ENCODE measurements around the gene ZNF559.
"Not testable (repeated sequence)": the region's sequence is repeated elsewhere in the genome, so short reads cannot be mapped to it uniquely, and the experiment has no call there.

Gene ZNF559

DNA sequence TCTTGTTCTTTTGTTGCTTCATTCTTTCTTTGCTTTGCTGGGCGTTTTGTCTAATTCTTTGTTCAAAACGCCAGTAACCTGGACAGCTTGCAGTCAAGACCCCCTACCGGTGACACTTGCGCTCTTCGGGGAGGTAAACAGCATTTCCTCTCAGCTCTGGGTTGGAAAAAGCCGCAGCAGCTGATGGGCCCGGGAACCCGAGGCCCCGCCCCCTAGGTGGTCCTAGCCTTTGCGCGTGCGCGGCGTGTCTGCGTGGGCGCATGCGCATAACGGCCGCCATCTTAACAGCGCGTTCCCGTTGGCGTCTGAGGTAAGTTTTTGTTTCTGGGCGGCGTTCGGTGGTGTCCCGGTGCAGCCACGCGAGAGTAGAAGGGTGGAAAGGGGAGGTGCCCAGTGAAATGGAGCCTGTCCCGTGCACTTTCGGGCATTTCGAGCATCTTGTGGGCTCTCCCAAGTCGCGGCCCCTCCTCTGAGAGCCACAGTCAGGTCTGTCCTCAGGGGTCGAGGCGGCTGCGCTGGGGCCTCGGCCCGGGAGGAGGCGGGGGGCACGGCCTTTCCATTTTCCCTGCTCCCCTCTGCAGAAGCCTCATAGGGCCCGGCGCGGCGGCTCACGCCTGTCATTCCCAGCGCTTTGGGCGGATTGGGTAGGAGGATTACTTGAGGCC, at the start of gene ZNF559:
TSS of gene ZNF559 (plus strand) at position 261 of the 665 bp plus-strand sequence. CDS start 14,371 bp downstream, outside the sequence.
- DNase-seq = peak; percentile 96

DNA sequence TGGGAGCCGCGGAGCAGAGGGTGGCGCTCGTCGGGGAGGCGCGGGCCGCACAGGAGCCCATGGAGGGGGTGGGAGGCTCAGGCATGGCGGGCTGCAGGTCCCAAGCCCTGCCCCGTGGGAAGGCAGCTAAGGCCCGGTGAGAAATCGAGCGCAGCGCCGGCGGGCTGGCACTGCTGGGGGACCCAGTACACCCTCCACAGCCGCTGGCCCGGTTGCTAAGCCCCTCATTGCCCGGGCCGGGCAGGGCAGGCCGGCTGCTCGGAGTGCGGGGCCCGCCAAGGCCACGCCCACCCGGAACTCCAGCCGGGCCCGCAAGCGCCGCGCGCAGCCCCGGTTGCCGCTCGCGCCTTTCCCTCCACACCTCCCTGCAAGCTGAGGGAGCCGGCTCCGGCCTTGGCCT, 40.5 kb upstream of the ZNF559 start:
- DNase-seq = not testable (repeated sequence)

DNA sequence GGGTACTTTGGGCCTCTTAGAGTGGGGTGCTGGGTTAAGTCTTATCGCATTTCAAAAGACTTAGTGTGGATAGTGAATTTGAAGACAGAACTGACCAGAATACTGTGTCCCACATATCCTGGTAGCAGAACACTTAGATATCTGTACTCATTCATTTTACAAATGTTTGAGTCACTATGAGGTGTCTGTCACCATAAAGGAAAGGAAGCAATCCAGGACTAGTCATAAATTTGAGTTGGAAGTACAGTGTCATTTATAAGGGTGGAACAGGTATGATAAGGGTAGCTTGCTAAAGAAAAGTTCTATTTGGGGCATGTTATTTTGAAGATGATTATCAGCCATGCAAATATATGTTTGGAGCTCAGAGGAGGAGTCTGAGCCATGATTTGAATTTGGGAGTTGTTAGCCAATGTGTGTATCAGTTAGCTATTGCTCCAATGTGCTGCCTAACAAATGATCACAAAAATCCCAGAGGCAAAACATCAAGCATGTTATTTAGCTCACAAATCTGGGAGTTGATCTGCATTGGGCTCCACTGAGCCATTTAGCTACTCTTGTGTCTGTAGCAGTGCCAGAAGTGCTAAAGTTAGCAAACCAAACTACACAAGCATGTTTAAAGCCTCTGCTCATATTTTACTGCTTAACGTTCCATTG, 34.6 kb upstream of the ZNF559 start:
- no peak for DNase-seq

DNA sequence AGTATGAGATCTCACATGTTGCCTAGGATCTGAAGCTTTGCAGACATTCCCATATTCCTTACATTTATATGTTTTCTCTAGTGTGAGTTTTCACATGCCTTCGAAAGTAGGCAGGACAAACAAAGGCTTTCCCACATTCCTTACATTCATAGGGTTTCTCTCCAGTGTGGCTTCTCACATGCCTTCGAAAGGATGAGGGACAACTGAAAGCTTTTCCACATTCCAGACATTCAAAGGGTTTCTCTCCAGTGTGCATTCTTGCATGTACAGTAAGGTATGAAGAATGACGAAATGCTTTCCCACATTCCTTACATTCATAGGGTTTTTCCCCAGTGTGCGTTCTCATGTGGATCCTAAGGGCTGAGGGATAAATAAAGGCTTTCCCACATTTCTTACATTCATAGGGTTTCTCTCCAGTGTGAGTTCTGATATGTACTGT, 28.5 kb upstream of the ZNF559 start:
- DNase-seq = no peak

DNA sequence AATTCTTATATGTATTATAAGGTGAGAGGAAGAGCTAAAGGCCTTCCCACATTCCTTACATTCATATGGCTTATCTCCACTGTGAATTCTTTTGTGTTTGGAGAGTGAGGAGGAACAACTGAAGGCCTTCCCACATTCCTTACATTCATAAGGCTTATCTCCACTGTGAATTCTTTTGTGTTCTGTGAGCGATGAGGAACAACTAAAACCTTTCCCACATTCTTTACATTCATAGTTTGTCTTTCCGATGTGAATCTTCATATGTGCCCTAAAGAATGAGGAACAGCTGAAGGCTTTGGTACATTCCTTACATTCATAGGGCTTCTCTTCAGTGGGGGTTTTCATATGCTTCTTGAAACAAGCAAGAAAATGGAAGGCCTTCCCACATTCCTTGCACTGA, 27.6 kb upstream of the ZNF559 start:
- DNase-seq = no peak

DNA sequence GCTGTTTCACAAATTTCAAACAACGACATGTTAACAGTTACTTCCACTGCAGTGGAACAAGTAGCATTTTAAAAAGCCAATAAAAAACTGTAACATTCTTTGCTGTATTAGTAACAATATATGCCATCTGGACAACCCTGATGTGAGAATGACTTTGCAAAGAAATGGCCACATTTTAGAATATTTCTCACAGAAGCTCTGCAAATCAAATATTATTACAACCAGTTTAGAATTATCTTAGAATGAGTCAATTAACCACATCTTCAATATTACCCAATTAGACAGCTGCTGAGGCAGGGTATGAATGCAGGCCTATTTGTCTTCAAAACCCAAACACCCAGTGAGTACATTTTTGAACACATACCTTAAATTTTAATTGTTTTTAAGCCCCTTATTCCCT, 17.5 kb upstream of the ZNF559 start:
- DNase-seq = no peak

DNA sequence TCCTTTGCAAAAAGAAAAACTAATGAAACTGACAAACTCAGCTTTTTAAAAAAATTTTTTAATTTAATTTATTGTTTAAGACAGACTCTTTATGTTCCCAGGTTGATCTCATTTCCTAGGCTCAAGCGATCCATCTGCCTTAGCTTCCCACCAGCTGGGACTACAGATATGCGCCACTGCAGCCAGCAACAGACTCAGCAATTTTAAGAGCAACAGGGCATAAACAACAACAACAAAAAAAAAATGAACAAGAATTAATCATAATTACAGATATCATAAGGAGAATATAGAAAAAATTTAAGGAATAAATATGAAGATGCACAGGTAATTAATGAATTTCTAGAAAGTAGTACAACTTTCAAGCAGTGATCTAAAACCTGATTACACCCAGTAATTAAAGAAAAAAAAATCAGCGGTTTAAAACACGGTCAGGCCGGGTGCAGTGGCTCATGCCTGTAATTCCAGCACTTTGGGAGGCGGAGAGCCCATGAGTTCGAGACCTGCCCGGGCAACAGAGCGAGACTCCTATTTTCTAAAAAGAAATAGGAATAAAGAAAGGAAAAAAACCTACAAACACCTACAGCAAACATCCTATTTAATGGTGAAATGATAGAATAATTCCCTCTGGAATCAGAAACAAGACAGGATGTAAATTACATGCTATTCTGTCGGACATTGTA, 15.7 kb upstream of the ZNF559 start:
- DNase-seq = no peak

DNA sequence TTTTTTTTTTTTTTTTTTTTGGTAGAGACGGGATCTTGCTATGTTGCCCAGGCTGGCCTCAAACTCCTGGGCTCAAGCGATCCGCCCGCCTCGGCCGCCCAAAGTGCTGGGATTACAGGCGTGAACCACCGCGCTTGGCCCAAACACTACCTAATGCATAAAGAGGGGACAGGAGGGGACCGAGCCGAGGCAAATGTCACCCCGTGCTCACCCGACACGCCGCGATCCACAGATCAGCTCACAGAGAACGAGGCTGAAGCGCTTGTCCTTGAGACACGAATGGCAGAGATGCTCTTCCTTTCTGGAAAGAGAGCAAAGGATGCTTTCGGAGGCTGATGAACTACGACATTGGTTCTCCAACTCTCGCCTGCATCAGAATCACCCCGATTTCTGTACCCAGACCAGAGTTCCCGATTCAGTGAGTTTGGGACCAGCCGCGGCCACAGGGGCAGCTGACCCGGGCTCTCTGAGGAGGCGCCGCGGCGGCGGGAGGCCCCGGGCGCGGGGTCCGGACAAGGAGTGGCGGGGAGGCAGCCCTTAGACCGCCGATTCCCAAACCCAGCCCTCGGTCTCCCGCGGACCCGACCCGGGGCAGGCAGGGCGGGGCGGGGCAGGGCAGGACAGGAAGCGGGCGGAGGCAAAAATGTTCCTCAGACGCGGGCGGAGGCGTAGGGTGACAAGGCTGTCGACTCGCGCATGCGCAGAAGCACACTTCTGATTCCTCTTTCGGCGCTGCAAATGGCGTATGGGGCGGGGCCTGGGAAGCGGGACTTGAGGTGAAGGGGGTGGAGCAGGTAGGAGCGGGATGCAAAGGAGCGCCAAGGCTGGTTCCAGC, 14.6 kb upstream of the ZNF559 start, which contains the start of gene ZNF699:
TSS of gene ZNF699 (minus strand) at position 700 of the 835 bp plus-strand sequence. CDS start 4,719 bp downstream, outside the sequence.
- DNase-seq = peak; percentile 99

DNA sequence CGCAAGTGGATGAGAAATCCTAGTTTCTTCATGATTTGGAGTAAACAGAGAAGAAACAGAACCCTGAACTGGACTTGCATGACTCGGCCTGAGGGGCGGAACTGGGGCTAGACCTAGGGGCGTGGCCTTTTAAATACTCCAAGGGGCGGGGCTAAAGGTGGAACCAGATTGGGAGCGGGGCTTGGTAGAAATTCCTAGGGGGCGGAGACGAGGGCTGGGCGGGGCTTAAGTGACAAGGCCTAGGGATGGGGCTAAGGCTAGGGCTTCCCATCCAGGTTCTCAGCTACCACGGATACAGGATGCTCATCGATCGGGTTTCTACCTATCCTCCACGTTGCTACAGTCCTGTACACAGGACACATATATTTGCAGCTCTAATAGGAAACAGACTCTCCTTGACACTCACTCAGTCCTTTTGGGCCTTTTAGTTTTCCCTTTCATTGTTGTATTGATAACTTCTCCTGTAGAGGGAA, 14.0 kb upstream of the ZNF559 start:
- peak; percentile 95 for DNase-seq

DNA sequence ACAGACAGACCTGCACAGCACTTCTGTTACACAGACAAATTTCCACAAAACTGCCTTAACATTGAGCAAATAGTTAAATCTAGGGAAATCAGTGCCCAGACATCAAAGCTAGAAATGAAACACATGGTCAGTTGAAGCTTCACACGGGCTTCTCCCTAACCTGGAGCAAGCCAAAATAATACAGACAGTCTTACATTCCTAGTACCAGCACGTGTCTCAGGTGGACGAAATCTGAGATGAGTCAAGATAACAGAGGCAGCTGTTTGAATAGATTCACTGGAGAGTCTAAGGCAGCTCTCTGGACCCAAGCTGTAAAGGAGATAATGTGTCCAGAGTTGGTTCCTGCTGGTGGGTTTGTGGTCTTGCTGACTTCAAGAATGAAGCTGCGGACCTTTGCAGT, 10.2 kb upstream of the ZNF559 start:
- no peak for DNase-seq

DNA sequence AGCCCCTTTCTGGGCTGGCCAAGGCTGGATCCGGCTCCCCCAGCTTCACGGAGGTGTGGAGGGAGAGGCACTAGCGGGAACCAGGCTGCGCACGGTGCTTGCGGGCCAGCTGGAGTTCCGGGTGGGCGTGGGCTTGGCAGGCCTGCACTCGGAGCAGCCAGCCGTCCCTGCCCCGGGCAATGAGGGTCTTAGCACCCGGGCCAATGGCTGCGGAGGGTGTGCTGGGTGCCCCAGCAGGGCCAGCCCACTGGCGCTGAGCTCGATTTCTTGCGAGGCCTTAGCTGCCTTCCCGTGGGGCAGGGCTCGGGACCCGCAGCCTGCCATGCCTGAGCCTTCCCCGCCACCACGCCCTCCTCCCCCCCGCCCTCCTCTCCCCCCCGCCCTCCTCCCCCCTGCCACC, 2.6 kb upstream of the ZNF559 start:
- no peak for DNase-seq

DNA sequence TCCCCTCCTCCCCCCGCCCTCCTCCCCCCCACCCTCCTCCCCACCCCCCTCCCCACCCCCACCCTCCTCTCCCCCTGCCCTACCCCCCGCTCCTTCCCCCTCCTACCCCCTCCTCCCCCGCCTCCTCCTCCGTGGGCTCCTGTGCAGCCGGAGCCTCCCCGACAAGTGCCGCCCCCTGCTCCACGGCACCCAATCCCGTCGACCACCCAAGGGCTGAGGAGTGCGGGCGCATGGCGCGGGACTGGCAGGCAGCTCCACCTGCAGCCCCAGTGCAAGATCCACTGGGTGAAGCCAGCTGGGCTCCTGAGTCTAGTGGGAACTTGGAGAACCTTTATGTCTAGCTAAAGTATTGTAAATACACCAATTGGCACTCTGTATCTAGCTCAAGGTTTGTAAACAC, 2.2 kb upstream of the ZNF559 start:
- not testable (repeated sequence) for DNase-seq

DNA sequence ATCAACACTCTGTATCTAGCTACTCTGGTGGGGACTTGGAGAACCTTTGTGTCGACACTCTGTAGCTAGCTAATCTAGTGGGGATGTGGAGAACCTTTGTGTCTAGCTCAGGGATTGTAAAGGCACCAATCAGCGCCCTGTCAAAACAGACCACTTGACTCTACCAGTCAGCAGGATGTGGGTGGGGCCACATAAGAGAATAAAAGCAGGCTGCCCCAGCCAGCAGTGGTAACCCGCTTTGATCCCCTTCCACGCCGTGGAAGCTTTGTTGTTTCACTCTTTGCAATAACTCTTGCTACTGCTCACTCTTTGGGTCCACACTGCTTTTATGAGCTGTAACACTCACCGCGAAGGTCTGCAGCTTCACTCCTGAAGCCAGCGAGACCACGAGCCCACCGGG, 1.8 kb upstream of the ZNF559 start:
- DNase-seq = not testable (repeated sequence)

DNA sequence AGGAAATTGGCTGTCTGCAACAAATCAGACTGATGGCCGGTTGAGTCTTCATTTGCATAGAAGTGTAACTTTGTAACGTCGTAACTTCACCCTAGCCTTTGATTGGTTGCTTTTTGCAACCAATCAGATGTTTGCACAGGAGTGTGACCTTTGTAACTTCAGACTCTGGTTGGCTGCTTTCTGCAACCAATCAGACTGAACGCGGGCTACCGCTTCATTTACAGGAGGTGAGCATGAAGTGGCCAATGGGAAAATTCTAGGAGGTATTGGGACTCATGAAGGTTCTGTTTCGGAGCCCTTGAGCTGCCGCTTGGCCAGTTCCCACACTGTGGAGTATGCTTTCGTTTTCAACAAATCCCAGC, 441 bp upstream of the ZNF559 start:
- peak; percentile 70 for DNase-seq

DNA sequence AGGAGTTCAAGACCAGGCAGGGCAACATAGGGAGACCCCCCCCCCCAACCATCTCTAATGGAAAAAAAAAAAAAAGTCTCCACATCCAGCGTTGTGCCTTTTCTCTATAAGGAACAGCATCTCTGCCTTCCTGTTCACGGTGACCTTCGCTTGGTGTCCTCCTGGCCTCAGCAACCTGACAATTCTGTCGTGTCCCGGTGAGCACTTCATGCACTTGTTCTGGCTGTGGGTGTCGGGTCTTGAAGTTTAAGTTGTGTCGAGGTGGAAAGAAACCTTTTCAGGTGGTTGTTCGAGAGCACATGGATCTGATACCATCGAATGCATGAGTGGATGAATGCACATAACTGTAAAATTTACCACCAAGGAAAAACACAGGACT, 594 bp downstream of the ZNF559 start:
- peak; percentile 10 for DNase-seq

DNA sequence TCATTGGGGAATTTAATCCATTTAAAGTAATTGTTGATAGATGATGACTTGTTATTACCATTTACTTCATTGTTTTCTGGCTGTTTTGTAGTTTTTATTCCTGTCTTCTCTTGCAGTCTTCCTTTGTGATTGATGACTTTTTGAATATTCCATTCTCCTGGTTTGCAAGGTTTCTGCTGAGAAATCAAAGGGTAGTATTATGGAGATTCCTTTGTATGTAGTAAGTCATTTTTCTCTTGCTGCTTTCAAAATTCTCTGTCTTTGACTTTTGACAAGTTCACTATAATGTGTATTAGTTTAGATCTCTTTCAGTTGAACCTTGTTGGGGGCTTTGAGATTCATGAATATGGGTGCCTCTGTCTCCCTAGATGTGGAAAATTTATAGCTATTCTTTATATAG, 6.0 kb downstream of the ZNF559 start:
- DNase-seq = no peak

DNA sequence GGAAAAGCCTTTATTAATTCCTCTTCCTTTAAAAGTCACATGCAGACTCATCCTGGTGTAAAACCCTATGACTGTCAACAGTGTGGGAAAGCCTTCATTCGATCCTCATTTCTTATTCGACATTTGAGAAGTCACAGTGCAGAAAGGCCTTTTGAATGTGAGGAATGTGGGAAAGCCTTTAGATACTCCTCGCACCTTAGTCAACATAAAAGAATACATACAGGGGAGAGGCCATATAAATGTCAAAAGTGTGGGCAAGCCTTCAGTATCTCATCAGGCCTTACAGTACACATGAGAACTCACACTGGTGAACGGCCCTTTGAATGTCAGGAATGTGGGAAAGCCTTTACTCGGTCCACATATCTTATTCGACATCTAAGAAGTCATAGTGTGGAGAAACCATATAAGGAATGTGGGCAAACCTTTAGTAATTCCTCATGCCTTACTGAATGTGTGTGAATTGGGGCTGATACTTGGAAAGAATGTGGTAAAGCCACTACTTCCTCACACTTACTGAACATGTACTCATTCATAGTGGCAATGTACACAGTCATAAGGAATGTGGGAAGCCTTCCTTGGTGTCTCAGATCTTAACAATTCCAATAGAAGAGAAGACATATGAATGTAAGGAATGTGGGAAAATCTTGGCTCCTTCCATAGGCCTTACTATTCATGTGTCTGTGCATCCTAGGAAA, 18.8 kb downstream of the ZNF559 start:
- DNase-seq = no peak

DNA sequence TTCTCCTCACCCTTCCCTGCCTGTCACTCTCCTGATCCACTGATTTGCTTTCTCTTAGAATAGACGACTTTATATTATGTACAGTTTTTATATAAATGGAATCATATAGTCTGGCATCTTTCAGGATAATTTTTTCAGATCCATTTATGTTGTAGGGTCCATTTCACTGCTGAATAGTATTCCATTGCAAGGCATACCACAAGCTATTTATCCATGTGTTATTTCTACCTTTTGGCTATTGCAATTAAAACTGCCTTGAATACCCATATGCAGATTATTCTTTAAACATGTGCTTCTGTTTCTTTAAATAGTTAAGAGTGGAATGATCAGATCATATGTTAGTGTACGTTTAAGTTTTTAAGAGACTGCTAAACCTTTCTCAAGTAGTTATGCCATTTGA, 21.0 kb downstream of the ZNF559 start:
- no peak for DNase-seq

DNA sequence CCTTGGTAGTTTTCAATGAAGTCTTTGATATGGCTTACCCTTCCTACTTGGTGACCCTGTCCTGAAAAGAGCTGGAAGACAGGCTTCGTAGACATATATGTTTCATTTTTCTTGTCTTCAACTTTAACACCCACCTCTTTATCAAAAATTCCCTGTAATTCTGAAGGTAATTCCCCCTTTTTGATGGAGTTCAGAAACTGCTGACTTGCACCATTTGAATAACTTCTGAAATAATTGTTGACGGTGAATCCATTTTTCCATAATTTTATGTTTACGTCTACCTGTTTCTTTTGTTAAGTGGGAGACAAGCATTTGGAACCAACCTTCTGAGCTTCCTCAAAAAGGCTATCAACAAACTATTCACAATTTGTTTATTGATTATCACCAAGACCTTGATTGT, 24.3 kb downstream of the ZNF559 start:
- DNase-seq = no peak

DNA sequence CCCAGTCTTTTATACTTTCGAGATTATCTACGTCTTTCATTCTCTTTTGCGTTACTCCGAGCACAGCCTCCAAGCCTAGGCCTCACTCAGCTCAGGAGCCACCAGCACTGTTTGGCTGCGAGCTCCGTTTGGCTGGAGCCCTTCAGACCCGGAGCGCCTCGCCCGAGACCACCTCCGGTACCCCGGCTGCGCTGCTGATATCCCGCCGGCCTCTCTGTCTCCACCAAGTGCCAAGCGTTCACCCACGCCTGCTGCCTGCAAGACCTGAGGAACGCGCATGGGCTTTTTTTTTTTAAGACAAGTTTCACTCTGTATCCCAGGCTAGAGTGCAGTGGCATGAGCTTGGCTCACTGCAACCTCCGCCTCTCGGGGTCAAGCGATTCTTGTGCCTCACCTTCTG, 24.7 kb downstream of the ZNF559 start:
- no peak for DNase-seq

DNA sequence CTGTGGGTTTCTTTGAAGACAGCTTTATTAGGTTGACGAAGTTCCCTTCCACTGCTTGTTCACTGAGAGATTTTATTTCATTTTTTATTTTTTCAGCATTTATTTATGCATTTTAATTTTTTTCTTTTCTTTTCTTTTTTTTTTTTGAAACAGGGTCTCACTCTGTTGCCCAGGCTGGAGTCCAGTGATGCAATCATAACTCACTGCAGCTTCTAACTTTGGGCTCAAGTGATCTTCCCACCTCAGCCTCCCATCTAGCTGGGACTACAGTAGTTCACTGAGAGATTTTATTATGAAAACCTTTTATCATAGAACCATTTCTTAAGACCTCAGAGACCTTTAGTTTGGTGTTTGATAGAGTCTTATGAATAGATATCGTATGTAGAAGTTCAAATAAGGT, 28.5 kb downstream of the ZNF559 start:
- no peak for DNase-seq

DNA sequence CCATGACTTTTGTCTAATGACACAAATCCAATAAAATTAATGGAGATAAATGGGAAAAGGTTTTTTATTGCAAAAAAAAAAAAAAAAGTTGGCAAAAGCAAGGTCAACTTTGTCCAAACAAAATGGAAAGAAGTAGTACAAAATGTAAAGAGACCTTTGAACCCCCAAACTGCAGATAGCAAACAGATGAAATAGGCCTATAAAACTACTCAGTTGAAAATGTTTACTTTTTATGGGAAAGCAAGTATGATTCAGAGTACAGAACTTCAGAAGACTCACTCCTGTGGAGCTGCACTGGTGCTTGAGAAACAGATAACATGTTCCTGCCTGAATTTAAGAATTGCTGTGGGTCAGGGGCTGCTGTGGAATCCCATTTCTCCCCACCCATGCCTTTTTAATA, 29.0 kb downstream of the ZNF559 start:
- no peak for DNase-seq

DNA sequence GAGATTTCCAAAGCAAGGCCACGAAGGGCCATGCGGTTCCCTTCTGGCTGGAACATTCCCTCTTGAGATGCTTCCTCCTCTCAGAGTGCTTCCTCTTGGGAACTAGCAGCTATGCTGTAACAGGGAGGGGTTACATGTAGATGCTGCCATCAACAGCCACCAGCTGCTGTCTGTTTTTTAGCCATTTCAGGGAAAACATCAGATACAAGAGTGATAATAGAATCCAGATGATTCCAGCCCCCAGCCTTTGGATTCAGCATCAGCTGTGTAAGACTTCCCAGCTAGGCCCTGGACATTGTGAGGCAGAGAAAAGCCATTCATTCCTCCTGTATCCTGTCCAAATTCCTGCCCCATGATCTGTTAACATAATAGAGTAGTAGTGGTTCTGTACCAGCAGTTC, 30.7 kb downstream of the ZNF559 start:
- no peak for DNase-seq

All from hematopoietic multipotent progenitor cell treated with erythropoietin and hydrocortisone succinate and interleukin-3 and kit ligand, for 6 days (in vitro differentiated cells).